NCI-H1694 treated with DMSO at 0.1 percent for 48 hours (cell line): Measurements from ENCODE around the gene ZNF311.
A peak's percentile ranks its signal among the peaks of the same experiment; 100 is the strongest.
"Not testable (repeated sequence)": the region's sequence is repeated elsewhere in the genome, so short reads cannot be mapped to it uniquely, and the experiment has no call there.

Source experiments
- DNase-seq: peaks from one replicate; lab custom pipeline; 2025; lab: John Stamatoyannopoulos, UW

ZNF311 gene

GRCh38 chr6:28982476-28983266 is 22.4 kb downstream of the ZNF311 start:
- DNase-seq: peak; percentile 56

GRCh38 chr6:28981833-28982475 is 23.2 kb downstream of the ZNF311 start:
- peak; percentile 81 for DNase-seq

GRCh38 chr6:28981431-28981832 is 23.7 kb downstream of the ZNF311 start:
- peak; percentile 81 for DNase-seq

- DNase-seq: peak; percentile 70
Measured at GRCh38 chr6:28980852-28981430, 24.2 kb downstream of the ZNF311 start.

- DNase-seq: no peak
Measured at GRCh38 chr6:28980137-28980851, 24.8 kb downstream of the ZNF311 start.

GRCh38 chr6:28979679-28980078 is 25.4 kb downstream of the ZNF311 start:
- no peak for DNase-seq

GRCh38 chr6:28978959-28979561 is 26.1 kb downstream of the ZNF311 start:
- no peak for DNase-seq

GRCh38 chr6:28978133-28978491 is 27.0 kb downstream of the ZNF311 start:
- DNase-seq: no peak

- no peak for DNase-seq
Measured at GRCh38 chr6:28977341-28978132, 27.6 kb downstream of the ZNF311 start.

- DNase-seq: no peak
Measured at GRCh38 chr6:28976677-28977076, 28.4 kb downstream of the ZNF311 start.

- no peak for DNase-seq
Measured at GRCh38 chr6:28974505-28974904, 30.6 kb downstream of the ZNF311 start.

GRCh38 chr6:28970056-28970455 is 35.1 kb downstream of the ZNF311 start:
- not testable (repeated sequence) for DNase-seq

GRCh38 chr6:28969129-28969528 is 36.0 kb downstream of the ZNF311 start:
- no peak for DNase-seq

- DNase-seq: no peak
Measured at GRCh38 chr6:28968476-28968875, 36.6 kb downstream of the ZNF311 start.

- DNase-seq: no peak
Measured at GRCh38 chr6:28965706-28966105, 39.4 kb downstream of the ZNF311 start.

- DNase-seq: no peak
Measured at GRCh38 chr6:28960846-28961500, 44.1 kb downstream of the ZNF311 start.

- DNase-seq: not testable (repeated sequence)
Measured at GRCh38 chr6:28958561-28959243, 46.4 kb downstream of the ZNF311 start.

- not testable (repeated sequence) for DNase-seq
Measured at GRCh38 chr6:28957795-28958314, 47.3 kb downstream of the ZNF311 start.

- DNase-seq: no peak
Measured at GRCh38 chr6:28956331-28956730, 48.8 kb downstream of the ZNF311 start.
